Gastrocnemius medialis (tissue), 4 donors: ENCODE measurements around the gene TMIGD2. TPM values are rescaled to one million over a fixed set of nuclear protein-coding genes. Genes with fewer than 3 reads are reported as not detected.
"Not testable (repeated sequence)": the region's sequence is repeated elsewhere in the genome, so short reads cannot be mapped to it uniquely, and the experiment has no call there.

ENCODE experiments used
- ATAC-seq, 2 donors: fragments of 150-250 bp; one replicate each; pipeline ENCODE4 v1.9.1; 2016
- DNase-seq, 2 donors: peaks; one replicate each; pipeline ENCODE4 v3.0.0-alpha.2; 2019
- H3K27ac ChIP-seq, 4 donors: fragments of 200-600 bp; sonication (generic); 1 replicate in 1 of 4; 2 replicates in 3 of 4; pipeline ENCODE4 v1.5.1; 2016 to 2018; ENCODE audit warnings: mild to moderate bottlenecking in 2 of 4, moderate library complexity in 1 of 4
- H3K27me3 ChIP-seq, 3 donors: fragments of 200-600 bp; sonication (generic) in 2 of 3; 1 replicate in 1 of 3; 2 replicates in 2 of 3; pipeline versions ENCODE4 v1.5.1 to v1.6.0; 2016 to 2019; ENCODE audit warnings: mild to moderate bottlenecking in 1 of 3, moderate library complexity in 1 of 3
- H3K36me3 ChIP-seq, 2 donors: fragments of 200-600 bp; sonication (generic) in 1 of 2; one replicate each; pipeline ENCODE4 v1.5.1; 2017 to 2018
- H3K4me1 ChIP-seq, 2 donors: fragments of 200-600 bp; sonication (generic) in 1 of 2; one replicate each; pipeline ENCODE4 v1.5.1; 2016 to 2017; ENCODE audit warnings: mild to moderate bottlenecking in 2 of 2
- H3K4me3 ChIP-seq, 4 donors: fragments of 200-600 bp; sonication (generic) in 3 of 4; 1 replicate in 1 of 4; 2 replicates in 3 of 4; pipeline ENCODE4 v1.5.1; 2016 to 2019; ENCODE audit warnings: mild to moderate bottlenecking in 2 of 4
- H3K9me3 ChIP-seq, 3 donors: fragments of 200-600 bp; sonication (generic) in 2 of 3; 1 replicate in 1 of 3; 2 replicates in 2 of 3; pipeline ENCODE4 v1.5.1; 2016 to 2019
- POLR2A ChIP-seq, 2 donors: fragments of 450-650 bp; IDR thresholded peaks; one replicate each; pipeline ENCODE4 v1.6.1; 2017; ENCODE audit warnings: antibody characterized with exemption in 2 of 2, mild to moderate bottlenecking in 2 of 2, moderate library complexity in 2 of 2
- in situ Hi-C, 4 donors: fragments of 200-750 bp; cut with MboI; loops; one replicate each; pipeline versions ENCODE4 v1.15.0 to v1.8.0; 2017; ENCODE audit warnings: low sequenced_read_pairs in 4 of 4
- intact Hi-C: fragments of 100-400 bp; cut with DNase I; formaldehyde crosslinking; loops from one replicate; pipeline ENCODE4 v1.15.1; 2023; ENCODE audit warnings: low total_unique reads
- total RNA-seq, 4 donors: library from RNA; depleted of rRNA; stranded (reverse); fragments of >200 nt; gene quantifications; one replicate each; pipeline versions ENCODE4 v1.1.0 to v1.2.3, GENCODE V29; 2016
- TF ChIP-seq, protein P1 (sequence below), 5 experiments: fragments of 450-650 bp in 3 of 5; fragments of 200-600 bp in 2 of 5; sonication (generic) in 2 of 5; IDR thresholded peaks in 4 of 5; conservative IDR thresholded peaks in 1 of 5; 1 replicate in 4 of 5; 2 replicates in 1 of 5; pipeline ENCODE4 v1.5.1; 2016 to 2019; ENCODE audit warnings: antibody characterized with exemption in 5 of 5, mild to moderate bottlenecking in 3 of 5, moderate library complexity in 3 of 5

TMIGD2 gene
- total RNA-seq, 4 donors from 2014 or later: not detected

GRCh38 chr19:4277191-4277696 lies 24.9 kb downstream of the TMIGD2 start:
- DNase-seq: no peak
- intact Hi-C loops (no loop called here), in situ Hi-C loops (no loop called here)
- no peak overlapping the region for H3K27ac ChIP-seq
- H3K9me3 ChIP-seq: no peaks in the 10 kb centered on the region
- H3K4me3 ChIP-seq: no peak overlapping the region
- no peak for ATAC-seq
- TF ChIP-seq POLR2A (IDR thresholded peaks at IDR 0.05): no peak
- no peaks in the 10 kb centered on the region for H3K36me3 ChIP-seq
- H3K4me1 ChIP-seq: peaks cover 0 to 11% of the 10 kb centered on the region in 2 donors
- peaks cover 29 to 38% (median 36%) of the 10 kb centered on the region in 3 donors for H3K27me3 ChIP-seq

GRCh38 chr19:4274321-4274686 lies 27.9 kb downstream of the TMIGD2 start:
- H3K4me3 ChIP-seq, DNase-seq, H3K27ac ChIP-seq, H3K4me1 ChIP-seq, H3K9me3 ChIP-seq, ATAC-seq, intact Hi-C loops: not testable (repeated sequence)
- Histone ChIP-seq H3K27me3 (peaks cover 11 to 13% (median 13%) of the 10 kb centered on the region in 3 donors), H3K36me3 (peaks cover 0 to 17% of the 10 kb centered on the region in 2 donors)
- in situ Hi-C loops: loop anchor here in 3 of 4 donors (25.0 kb wide), 3 partner anchors 138 to 363 kb away; partner anchors contain the start of genes CHAF1A (in 1 of the 3), SH3GL1 (in 1 of the 3) and TNFAIP8L1 (in 1 of the 3)

DNA sequence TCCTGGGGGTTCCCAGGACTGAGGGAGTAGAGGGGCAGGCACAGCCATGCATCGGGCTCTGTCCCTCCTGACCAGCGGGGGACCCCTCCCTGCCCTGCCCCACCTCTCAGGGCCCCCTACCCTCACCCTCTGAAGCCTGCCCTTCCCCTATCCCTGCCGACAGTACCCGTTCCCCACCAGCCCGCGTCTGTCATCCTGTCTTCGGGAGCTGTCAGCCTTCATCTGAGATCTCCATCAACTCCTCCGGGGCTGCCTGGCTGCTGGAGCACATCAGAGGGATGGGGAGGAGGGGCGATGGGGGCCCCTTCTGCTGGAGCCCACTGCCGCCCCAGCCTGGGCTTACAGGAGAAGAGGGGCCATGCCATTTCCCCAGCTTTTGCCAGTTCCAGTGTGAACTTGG lies 29.3 kb downstream of the TMIGD2 start:
- no peak for ATAC-seq
- no peak overlapping the region for H3K4me3 ChIP-seq
- peaks cover 0 to 30% of the 10 kb centered on the region in 2 donors for H3K36me3 ChIP-seq
- no peaks in the 10 kb centered on the region for H3K9me3 ChIP-seq
- in situ Hi-C loops: loop anchor here in 3 of 4 donors (25.0 kb wide), 3 partner anchors 139 to 364 kb away; partner anchors contain the start of genes CHAF1A (in 1 of the 3), SH3GL1 (in 1 of the 3) and TNFAIP8L1 (in 1 of the 3)
- H3K4me1 ChIP-seq: no peaks in the 10 kb centered on the region
- TF ChIP-seq, protein P1, sequence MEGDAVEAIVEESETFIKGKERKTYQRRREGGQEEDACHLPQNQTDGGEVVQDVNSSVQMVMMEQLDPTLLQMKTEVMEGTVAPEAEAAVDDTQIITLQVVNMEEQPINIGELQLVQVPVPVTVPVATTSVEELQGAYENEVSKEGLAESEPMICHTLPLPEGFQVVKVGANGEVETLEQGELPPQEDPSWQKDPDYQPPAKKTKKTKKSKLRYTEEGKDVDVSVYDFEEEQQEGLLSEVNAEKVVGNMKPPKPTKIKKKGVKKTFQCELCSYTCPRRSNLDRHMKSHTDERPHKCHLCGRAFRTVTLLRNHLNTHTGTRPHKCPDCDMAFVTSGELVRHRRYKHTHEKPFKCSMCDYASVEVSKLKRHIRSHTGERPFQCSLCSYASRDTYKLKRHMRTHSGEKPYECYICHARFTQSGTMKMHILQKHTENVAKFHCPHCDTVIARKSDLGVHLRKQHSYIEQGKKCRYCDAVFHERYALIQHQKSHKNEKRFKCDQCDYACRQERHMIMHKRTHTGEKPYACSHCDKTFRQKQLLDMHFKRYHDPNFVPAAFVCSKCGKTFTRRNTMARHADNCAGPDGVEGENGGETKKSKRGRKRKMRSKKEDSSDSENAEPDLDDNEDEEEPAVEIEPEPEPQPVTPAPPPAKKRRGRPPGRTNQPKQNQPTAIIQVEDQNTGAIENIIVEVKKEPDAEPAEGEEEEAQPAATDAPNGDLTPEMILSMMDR (IDR thresholded peaks at IDR 0.05 in 4 of 5, conservative IDR thresholded peaks at IDR 0.05 in 1 of 5): no peak
- TF ChIP-seq POLR2A (IDR thresholded peaks at IDR 0.05): no peak
- peaks cover 0 to 2% (median 0%) of the 10 kb centered on the region in 3 donors for H3K27me3 ChIP-seq
- DNase-seq: no peak
- H3K27ac ChIP-seq: no peak overlapping the region
- intact Hi-C loops: no loop called here

DNA sequence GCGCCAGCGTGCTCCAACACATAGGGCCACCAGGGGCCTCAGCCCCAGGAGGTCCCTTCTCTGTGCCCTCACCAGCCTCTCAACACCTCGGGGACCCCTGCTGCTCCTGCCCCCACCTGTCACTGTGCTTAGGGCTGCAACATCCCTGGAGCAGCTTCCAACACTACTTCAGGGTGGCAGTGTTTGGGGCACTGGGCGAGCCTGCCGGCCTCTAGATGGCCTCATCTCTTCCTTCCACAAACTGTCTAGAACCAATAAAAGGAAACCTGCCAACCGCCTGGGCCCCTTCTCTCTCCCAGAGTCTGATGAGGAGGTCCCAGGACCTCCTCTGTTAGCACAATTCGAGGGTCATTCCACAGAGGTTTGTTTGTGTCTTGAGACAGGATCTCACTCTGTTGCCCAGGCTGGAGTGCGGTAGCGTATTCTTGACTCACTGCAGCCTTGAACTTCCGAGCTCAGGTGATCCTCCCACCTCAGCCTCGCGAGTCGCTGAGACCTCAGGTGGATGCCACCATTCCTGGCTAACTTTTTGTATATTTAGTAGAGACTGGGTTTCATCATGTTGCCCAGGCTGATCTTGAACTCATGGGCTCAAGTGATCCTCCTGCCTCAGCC lies 33.3 kb downstream of the TMIGD2 start:
- ATAC-seq (no peak), DNase-seq (no peak)
- H3K36me3 ChIP-seq: peaks cover 0 to 60% of the 10 kb centered on the region in 2 donors
- H3K27ac ChIP-seq: no peak overlapping the region
- no peaks in the 10 kb centered on the region for H3K27me3 ChIP-seq
- intact Hi-C loops: loop anchor here (5.0 kb wide), 1 partner anchor 133 kb away; the partner anchor contains the start of genes CHAF1A and SH3GL1
- in situ Hi-C loops: loop anchor here in 3 of 4 donors (10.0 to 25.0 kb wide), 4 partner anchors 86 to 368 kb away; partner anchors contain the start of genes CHAF1A (in 1 of the 3), SH3GL1 (in 1 of the 3) and TNFAIP8L1 (in 1 of the 3)
- no peak for TF ChIP-seq POLR2A (IDR thresholded peaks at IDR 0.05)
- TF ChIP-seq, protein P1 (IDR thresholded peaks at IDR 0.05 in 4 of 5, conservative IDR thresholded peaks at IDR 0.05 in 1 of 5): no peak
- H3K9me3 ChIP-seq: no peaks in the 10 kb centered on the region
- no peaks in the 10 kb centered on the region for H3K4me1 ChIP-seq
- H3K4me3 ChIP-seq: no peak overlapping the region

DNA sequence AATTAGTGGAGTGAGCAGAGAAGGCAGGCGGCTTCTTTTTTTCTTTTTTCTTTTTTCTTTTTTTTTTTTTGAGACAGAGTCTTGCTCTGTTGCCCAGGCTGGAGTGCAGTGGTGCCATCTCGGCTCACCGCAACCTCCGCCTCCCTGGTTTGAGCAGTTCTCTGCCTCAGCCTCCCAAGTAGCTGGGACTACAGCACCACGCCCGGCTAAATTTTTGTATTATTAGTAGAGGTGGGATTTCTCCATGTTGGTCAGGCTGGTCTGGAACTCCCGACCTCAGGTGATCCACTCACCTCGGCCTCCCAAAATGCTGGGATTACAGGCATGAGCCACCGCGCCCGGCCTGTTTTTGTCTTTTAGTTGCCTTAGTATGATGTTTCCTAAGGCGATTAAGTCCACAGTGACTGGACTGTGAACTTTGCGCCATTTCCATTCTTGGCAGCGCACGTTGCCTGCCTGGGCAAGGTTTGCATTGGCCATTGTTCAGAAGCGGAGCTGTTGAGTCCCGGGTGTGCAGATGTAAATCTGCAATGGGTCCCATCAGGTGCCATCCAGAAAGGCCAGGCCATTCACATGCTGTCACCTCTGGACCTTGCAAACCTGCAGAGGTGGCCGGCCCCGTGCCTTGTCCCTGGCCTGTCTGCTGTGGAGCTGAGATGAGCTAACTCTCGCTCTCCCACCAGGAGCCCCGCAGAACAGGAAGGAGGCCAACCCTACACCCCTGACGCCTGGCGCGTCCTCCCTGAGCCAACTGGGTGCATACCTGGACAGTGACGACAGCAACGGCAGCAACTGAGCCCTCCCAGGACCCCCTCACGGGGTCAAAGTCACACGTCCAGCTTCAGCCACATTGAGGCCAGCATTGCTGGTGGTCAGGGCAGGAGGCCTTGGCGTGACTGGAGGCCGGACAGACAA lies 34.0 kb downstream of the TMIGD2 start:
- H3K4me3 ChIP-seq: no peak overlapping the region
- TF ChIP-seq POLR2A (IDR thresholded peaks at IDR 0.05): no peak
- TF ChIP-seq, protein P1 (IDR thresholded peaks at IDR 0.05 in 4 of 5, conservative IDR thresholded peaks at IDR 0.05 in 1 of 5): no peak
- ATAC-seq (no peak), DNase-seq (no peak)
- H3K9me3 ChIP-seq: no peaks in the 10 kb centered on the region
- no peaks in the 10 kb centered on the region for H3K27me3 ChIP-seq
- H3K4me1 ChIP-seq: no peaks in the 10 kb centered on the region
- H3K36me3 ChIP-seq: peaks cover 0 to 64% of the 10 kb centered on the region in 2 donors
- intact Hi-C loops (loop anchor here (1.0 to 5.0 kb wide), 2 partner anchors 85 to 134 kb away; partner anchors contain the start of genes CHAF1A and SH3GL1), in situ Hi-C loops (loop anchor here in 3 of 4 donors (10.0 to 25.0 kb wide), 4 partner anchors 87 to 369 kb away; partner anchors contain the start of genes CHAF1A (in 1 of the 3), SH3GL1 (in 1 of the 3) and TNFAIP8L1 (in 1 of the 3))
- no peak overlapping the region for H3K27ac ChIP-seq
